ENCODE data around the gene CACNB4. TPM values are rescaled to one million over a fixed set of nuclear protein-coding genes. Genes with fewer than 3 reads are reported as not detected.

CACNB4 gene
- total and polyA plus RNA-seq, 9 of the 15 experiments (the other 6 are each of a cell fraction or from before 2014, with no cell fraction given) = 0.01 to 0.20 (median 0.04) TPM; not detected in 1

DNA sequence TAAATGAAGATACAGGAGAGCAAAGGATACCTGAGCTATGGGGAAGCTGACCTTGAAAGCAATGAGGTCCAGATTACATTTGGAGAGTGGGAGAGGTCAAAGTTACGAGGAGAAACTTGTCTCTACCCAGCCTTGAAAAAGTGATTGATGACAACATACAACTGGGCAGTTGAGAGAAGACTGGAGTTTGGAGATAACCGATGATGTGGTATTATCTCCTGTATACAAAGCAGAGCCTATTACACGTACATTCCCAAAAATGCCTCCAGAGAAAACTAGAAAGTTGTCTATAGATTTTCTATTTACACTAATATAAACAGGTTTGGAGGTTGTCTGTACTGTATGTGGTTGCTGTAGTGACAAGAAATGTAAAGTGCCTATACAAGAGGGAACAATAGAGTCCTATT is 299.0 kb downstream of the CACNB4 start (continued):
- TF ChIP-seq ZNF347 (CRISPR knock-in tag; IDR thresholded peaks at IDR 0.05; ENCODE audit: low read depth) (no peak), ZNF41 (CRISPR knock-in tag; conservative IDR thresholded peaks at IDR 0.05) (no peak), CREB1 (IDR thresholded peaks at IDR 0.05) (peak; percentile 66; the same call in 1 of the 2 replicates), CREB1 (CRISPR knock-in tag; IDR thresholded peaks at IDR 0.05) (no peak), HDAC2 (IDR thresholded peaks at IDR 0.05) (peak; percentile 94), NR3C1 (CRISPR knock-in tag; IDR thresholded peaks at IDR 0.05) (no peak), HDAC3 (IDR thresholded peaks at IDR 0.05; ENCODE audit: borderline replicate concordance, partially characterized antibody) (peak; percentile 83), JUND (IDR thresholded peaks at IDR 0.05; ENCODE audit: borderline replicate concordance, low read depth, low read length) (peak; percentile 90), JUND (tag; IDR thresholded peaks at IDR 0.05; ENCODE audit: borderline replicate concordance, low read depth, low read length) (peak; percentile 81; the same call in 1 of the 3 replicates), PKNOX1 (IDR thresholded peaks at IDR 0.05) (peak; percentile 94), RCOR1 (IDR thresholded peaks at IDR 0.05; ENCODE audit: borderline replicate concordance in 1 of 2, low read depth in 2 of 2, low read length in 2 of 2) (peak; percentile 89 to 99), CBFA2T3 (IDR thresholded peaks at IDR 0.05) (peak; percentile 96), ZSCAN32 (CRISPR knock-in tag; IDR thresholded peaks at IDR 0.05) (no peak), ZNF79 (CRISPR knock-in tag; IDR thresholded peaks at IDR 0.05; ENCODE audit: low read depth) (no peak), IFI16 (CRISPR knock-in tag; IDR thresholded peaks at IDR 0.05) (no peak), RAD21 (CRISPR knock-in tag; conservative IDR thresholded peaks at IDR 0.05 in 1 of 2, IDR thresholded peaks at IDR 0.05 in 1 of 2) (peak in 1 of 2 experiments; percentile 26; a peak in 3 of 4 replicates), FOXJ3 (CRISPR knock-in tag; IDR thresholded peaks at IDR 0.05) (no peak), HCFC1 (IDR thresholded peaks at IDR 0.05; ENCODE audit: low read depth, low read length) (no peak), DDX20 (tag; IDR thresholded peaks at IDR 0.05; ENCODE audit: low read depth) (no peak), TEAD2 (tag; IDR thresholded peaks at IDR 0.05) (no peak), NR1H2 (CRISPR knock-in tag; IDR thresholded peaks at IDR 0.05) (no peak), RB1 (IDR thresholded peaks at IDR 0.05; ENCODE audit: low read depth) (no peak), ZBTB34 (CRISPR knock-in tag; IDR thresholded peaks at IDR 0.05) (no peak), ZFX (CRISPR knock-in tag; IDR thresholded peaks at IDR 0.05) (no peak; the same call in 1 of the 2 replicates), ZNF644 (tag; IDR thresholded peaks at IDR 0.05; ENCODE audit: low read depth) (0 out of 2 replicates have a peak, but pooled peaks have one; percentile 75), ZNF274 (IDR thresholded peaks at IDR 0.05; ENCODE audit: borderline replicate concordance, low read depth, low read length) (no peak; the same call in 1 of the 2 replicates), ARNT (IDR thresholded peaks at IDR 0.05) (peak; percentile 52 to 95; a peak in 3 of 4 replicates), GTF2F1 (IDR thresholded peaks at IDR 0.05; ENCODE audit: low read depth, low read length) (no peak)
- TF ChIP-seq, protein P1, sequence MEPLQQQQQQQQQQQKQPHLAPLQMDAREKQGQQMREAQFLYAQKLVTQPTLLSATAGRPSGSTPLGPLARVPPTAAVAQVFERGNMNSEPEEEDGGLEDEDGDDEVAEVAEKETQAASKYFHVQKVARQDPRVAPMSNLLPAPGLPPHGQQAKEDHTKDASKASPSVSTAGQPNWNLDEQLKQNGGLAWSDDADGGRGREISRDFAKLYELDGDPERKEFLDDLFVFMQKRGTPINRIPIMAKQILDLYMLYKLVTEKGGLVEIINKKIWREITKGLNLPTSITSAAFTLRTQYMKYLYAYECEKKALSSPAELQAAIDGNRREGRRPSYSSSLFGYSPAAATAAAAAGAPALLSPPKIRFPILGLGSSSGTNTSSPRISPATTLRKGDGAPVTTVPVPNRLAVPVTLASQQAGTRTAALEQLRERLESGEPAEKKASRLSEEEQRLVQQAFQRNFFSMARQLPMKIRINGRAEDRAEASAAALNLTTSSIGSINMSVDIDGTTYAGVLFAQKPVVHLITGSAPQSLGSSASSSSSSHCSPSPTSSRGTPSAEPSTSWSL (CRISPR knock-in tag; IDR thresholded peaks at IDR 0.05; ENCODE audit: borderline replicate concordance) = no peak

Data from K562 (cell line).